RWPE1 (cell line): Measurements from ENCODE around the gene RNF180.

Experiments used
- CTCF ChIA-PET: fragments of 350-600 bp; sonication (Branson Sonifier 250); formaldehyde crosslinking; extraction: SDS; loops from one replicate; lab custom pipeline; 2021; lab: Yijun Ruan, JAX
- POLR2A ChIA-PET: fragments of 400-600 bp; formaldehyde crosslinking; extraction: SDS; loops from one replicate; lab custom pipeline; 2020; ENCODE audit warnings: antibody characterized with exemption; ENCODE audit not compliant: low non-redundant PET; lab: Yijun Ruan, JAX
- DNase-seq: peaks from one replicate; pipeline ENCODE4 v3.0.0; 2012; ENCODE audit warnings: low spot score
- H3K27ac ChIP-seq: fragments of 450-650 bp; 2 replicates; pipeline ENCODE4 v1.5.1; 2017
- CTCF ChIP-seq: fragments of 450-650 bp; conservative IDR thresholded peaks from 2 replicates; pipeline ENCODE4 v1.5.1; 2017; ENCODE audit warnings: low read depth, mild to moderate bottlenecking

Gene RNF180

DNA sequence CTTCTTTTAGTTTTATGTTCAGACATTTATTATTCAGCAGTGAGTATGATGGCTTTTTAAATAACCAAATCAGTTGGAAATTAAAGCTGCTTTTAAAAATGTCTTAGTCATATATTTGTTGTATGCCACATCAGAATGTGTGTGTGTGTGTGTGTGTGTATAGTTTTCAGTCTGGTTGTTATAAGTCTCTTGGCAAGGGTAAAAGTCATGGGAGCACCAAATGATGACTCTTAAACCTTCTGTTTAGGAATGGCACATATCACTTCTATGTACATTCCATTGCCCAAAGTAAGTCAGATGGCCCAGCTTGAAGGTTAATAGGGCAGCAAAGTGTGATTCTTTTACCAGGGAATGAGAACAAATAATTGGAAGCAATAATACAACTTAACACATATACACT lies 135.9 kb downstream of the RNF180 start:
- ChIA-PET CTCF (no interaction called here), POLR2A (no interaction called here)
- TF ChIP-seq CTCF = no peak
- H3K27ac ChIP-seq = no peak overlapping the region
- no peak for DNase-seq

DNA sequence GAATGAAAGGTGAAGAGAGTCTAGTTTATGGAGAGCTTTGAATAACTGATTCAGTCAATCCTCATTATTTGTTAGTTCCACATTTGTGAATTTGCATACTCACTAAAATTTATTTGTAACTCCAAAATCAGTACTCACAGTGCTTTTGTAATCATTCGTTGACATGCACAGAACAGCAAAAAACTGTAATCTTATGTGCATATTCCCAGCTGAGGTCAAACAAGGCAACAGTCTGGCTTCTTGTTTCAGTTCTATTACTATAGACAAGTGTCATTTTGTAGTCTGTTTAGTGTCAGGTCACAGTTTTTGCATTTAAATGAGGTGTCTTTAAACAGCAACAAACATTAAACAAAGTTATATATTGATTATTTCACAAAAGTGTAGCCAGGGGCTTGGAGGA lies 142.5 kb downstream of the RNF180 start:
- ChIA-PET CTCF (interaction anchor here (0.6 kb wide), 1 partner anchor 366 kb away, joined by 4 read pairs; no protein-coding TSS in a partner anchor), POLR2A (no interaction called here)
- H3K27ac ChIP-seq = no peak overlapping the region
- DNase-seq = no peak
- no peak for TF ChIP-seq CTCF

DNA sequence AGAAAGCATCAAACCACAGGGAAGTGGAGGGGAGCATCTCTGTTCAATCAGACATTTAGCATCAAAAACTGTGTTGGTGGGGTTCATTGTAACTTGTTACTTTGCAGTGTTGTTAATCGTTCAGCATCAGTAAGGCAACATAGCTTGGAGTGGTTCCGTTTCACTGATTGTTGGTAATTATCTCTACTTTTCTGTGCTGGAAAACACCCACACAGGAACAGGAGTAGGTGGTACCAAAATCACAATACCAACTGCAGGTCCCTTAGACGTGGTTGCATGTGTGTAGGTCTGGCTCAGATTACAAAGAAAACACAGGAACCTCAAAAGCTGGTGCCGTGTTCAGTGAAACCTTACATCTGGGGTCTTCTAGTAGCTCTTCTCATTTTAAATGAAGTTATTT lies 146.8 kb downstream of the RNF180 start:
- POLR2A ChIA-PET = no interaction called here
- DNase-seq = no peak
- CTCF ChIA-PET = no interaction called here
- no peak overlapping the region for H3K27ac ChIP-seq
- TF ChIP-seq CTCF = no peak

GRCh38 chr5:64315778-64316177 lies 150.1 kb downstream of the RNF180 start:
- POLR2A ChIA-PET = no interaction called here
- CTCF ChIA-PET = interaction anchor here (0.6 kb wide), 1 partner anchor 87 kb away, joined by 6 read pairs; no protein-coding TSS in a partner anchor
- DNase-seq = no peak
- no peak for TF ChIP-seq CTCF
- no peak overlapping the region for H3K27ac ChIP-seq

- ChIA-PET POLR2A (no interaction called here), CTCF (interaction anchor here (0.6 kb wide), 2 partner anchors 13 to 1802 kb away, joined by 3 read pairs; no protein-coding TSS in a partner anchor)
- no peak for DNase-seq
- H3K27ac ChIP-seq = no peak overlapping the region
- TF ChIP-seq CTCF = no peak
Measured at GRCh38 chr5:64318175-64318574, 152.5 kb downstream of the RNF180 start.

DNA sequence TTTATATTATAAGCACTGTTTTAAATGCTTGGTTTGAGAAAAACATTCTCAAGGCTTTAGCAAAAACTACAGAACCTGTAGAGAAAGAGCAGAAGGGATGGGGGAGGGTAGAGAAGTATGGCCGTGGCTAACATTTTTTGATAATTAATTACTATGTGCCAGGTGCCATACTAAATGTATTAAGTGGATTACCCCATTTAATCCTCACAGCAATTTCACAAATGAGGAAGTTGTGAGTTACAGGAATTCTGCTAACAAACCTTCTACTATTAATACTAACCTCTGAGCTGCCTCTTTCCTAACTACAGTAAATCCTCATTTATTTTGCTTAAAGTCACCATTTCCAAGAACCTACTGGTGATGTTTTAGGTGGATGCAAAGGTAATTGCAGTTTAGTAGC lies 157.9 kb downstream of the RNF180 start:
- CTCF ChIA-PET = no interaction called here
- POLR2A ChIA-PET = no interaction called here

More for the DNA sequence above, 157.9 kb downstream of the RNF180 start:
- no peak for TF ChIP-seq CTCF
- no peak overlapping the region for H3K27ac ChIP-seq
- DNase-seq = no peak
